Endometrium (tissue), 2 donors: ENCODE data around the gene C6orf141.
"Not testable (repeated sequence)": the region's sequence is repeated elsewhere in the genome, so short reads cannot be mapped to it uniquely, and the experiment has no call there.

Experiments used
- FAIRE-seq: peaks from 2 replicates; lab custom pipeline; 2012; peaks lifted over from hg19 to GRCh38; lab: Jason Lieb, UNC
- donor health status: control.
- donor health status: control.

C6orf141 gene

GRCh38 chr6:49576618-49577017, 26.1 kb downstream of the C6orf141 start:
- no peak for FAIRE-seq

- no peak for FAIRE-seq
Measured at GRCh38 chr6:49579649-49580048, 29.2 kb downstream of the C6orf141 start.

DNA sequence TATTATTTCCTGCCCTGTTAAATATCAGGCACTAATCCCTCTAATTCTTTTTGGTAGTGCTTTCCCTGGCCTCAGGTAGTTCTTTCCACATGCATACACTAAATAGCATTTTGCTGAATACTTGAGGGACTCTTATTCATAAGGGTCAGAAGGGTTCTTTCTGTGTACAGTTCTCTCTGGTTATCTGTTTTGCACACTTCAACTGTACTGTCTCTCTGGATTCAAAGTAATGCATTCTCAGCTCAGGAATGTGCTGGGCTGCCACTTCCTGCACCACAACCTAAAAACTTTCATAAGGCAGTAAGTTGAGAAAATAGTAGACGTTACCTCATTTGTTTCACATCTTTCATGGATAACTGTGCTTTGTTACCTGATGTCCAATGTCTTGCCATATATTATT, 32.1 kb downstream of the C6orf141 start:
- FAIRE-seq = no peak

- FAIRE-seq = not testable (repeated sequence)
Measured at GRCh38 chr6:49587262-49587661, 36.8 kb downstream of the C6orf141 start.
